GM12878 (cell line): ENCODE measurements around the gene ASB10. TPM values are rescaled to one million over a fixed set of nuclear protein-coding genes. Genes with fewer than 3 reads are reported as not detected.

Source experiments
- ATAC-seq: fragments of 200-7000 bp; cut with Tn5 transposase; 3 replicates; pipeline ENCODE4 v1.9.1; 2020; ENCODE audit warnings: mild to moderate bottlenecking, moderate library complexity
- BruUV-seq: library from RNA; stranded (reverse); fragments of 400-500 nt; replicated peaks from 2 replicates; lab custom pipeline; 2021; lab: Mats Ljungman, UMichigan
- CTCF ChIA-PET: fragments of 300-600 bp; sonication (Branson Sonifier 250); formaldehyde crosslinking; extraction: SDS; loops from one replicate; lab custom pipeline; 2021; ENCODE audit warnings: inconsistent platforms; lab: Yijun Ruan, JAX
- POLR2A ChIA-PET: fragments of 350-600 bp; formaldehyde crosslinking; extraction: SDS; loops from one replicate; lab custom pipeline; 2021; ENCODE audit warnings: inconsistent platforms; lab: Charles Lee
- RAD21 ChIA-PET: fragments of 300-600 bp; sonication (Branson Sonifier 250); formaldehyde crosslinking; loops from one replicate; lab custom pipeline; 2023; ENCODE audit warnings: antibody characterized with exemption; ENCODE audit not compliant: unreplicated experiment; lab: Charles Lee
- SMC1A ChIA-PET: fragments of 300-600 bp; sonication (Branson Sonifier 250); formaldehyde crosslinking; loops from one replicate; lab custom pipeline; 2023; ENCODE audit not compliant: unreplicated experiment, uncharacterized antibody; lab: Charles Lee
- DNase-seq: peaks from one replicate; pipeline ENCODE4 v3.0.0-alpha.2; 2011; ENCODE audit warnings: low read depth, low spot score
- FAIRE-seq: peaks from 3 replicates; lab custom pipeline; 2011; peaks lifted over from hg19 to GRCh38; lab: Jason Lieb, UNC
- H2AFZ ChIP-seq: 2 replicates; pipeline ENCODE4 v1.6.0; 2011; ENCODE audit warnings: low read depth, low read length, control low read depth; ENCODE audit not compliant: control insufficient read depth
- H3K27ac ChIP-seq: 2 replicates; pipeline ENCODE4 v1.5.1; 2011; ENCODE audit warnings: control low read depth; ENCODE audit not compliant: control insufficient read depth, insufficient read depth
- H3K27me3 ChIP-seq, 2 experiments: replicated peaks in 1 of 2; 2 replicates each; pipeline versions ENCODE4 v1.6.0 to v1.6.1; 2011; ENCODE audit warnings: low read length in 1 of 2; ENCODE audit not compliant: control insufficient read depth in 2 of 2, insufficient read depth in 2 of 2
- H3K36me3 ChIP-seq, 2 experiments: 2 replicates each; pipeline ENCODE4 v1.5.1; 2011; ENCODE audit warnings: low read length in 1 of 2; ENCODE audit not compliant: control insufficient read depth in 2 of 2, insufficient read depth in 2 of 2
- H3K4me1 ChIP-seq: 2 replicates; pipeline ENCODE4 v1.6.1; 2011; ENCODE audit warnings: mild to moderate bottlenecking, low read length, moderate library complexity, mixed read lengths; ENCODE audit not compliant: control insufficient read depth, insufficient read depth
- H3K4me2 ChIP-seq: 2 replicates; pipeline ENCODE4 v1.6.0; 2011; ENCODE audit warnings: control low read depth; ENCODE audit not compliant: control insufficient read depth, insufficient read depth
- H3K4me3 ChIP-seq: fragments of 200-600 bp; sonication (generic); 2 replicates; pipeline ENCODE4 v1.5.1; 2016
- H3K79me2 ChIP-seq: 2 replicates; pipeline ENCODE4 v1.6.0; 2011; ENCODE audit warnings: low read length; ENCODE audit not compliant: control insufficient read depth, insufficient read depth
- H3K9ac ChIP-seq: 2 replicates; pipeline ENCODE4 v1.8.0; 2011; ENCODE audit warnings: low read length, control low read depth, mixed read lengths; ENCODE audit not compliant: control insufficient read depth, insufficient read depth
- H3K9me3 ChIP-seq: replicated peaks from 3 replicates; pipeline ENCODE4 v1.5.1; 2011; ENCODE audit warnings: mild to moderate bottlenecking, low read length; ENCODE audit not compliant: control insufficient read depth, insufficient read depth
- H4K20me1 ChIP-seq: 2 replicates; pipeline ENCODE4 v1.6.0; 2011; ENCODE audit not compliant: control insufficient read depth, insufficient read depth
- EGR1 ChIP-seq, 2 experiments: IDR thresholded peaks; 1 replicate in 1 of 2; 2 replicates in 1 of 2; pipeline ENCODE4 v1.6.1; 2011 to 2012; ENCODE audit warnings: low read depth in 2 of 2, low read length in 2 of 2, borderline replicate concordance in 1 of 2, mild to moderate bottlenecking in 1 of 2, moderate library complexity in 1 of 2
- ELK1 ChIP-seq: IDR thresholded peaks from 2 replicates; pipeline ENCODE4 v1.6.1; 2012; ENCODE audit warnings: low read depth, low read length, improper control_type of control experiment
- EZH2 ChIP-seq: IDR thresholded peaks from 2 replicates; pipeline ENCODE4 v1.6.1; 2012; ENCODE audit warnings: low read depth, mild to moderate bottlenecking, control low read depth, inconsistent platforms, low read length, borderline replicate concordance; ENCODE audit not compliant: control insufficient read depth
- HDAC6 ChIP-seq: fragments of 200-600 bp; sonication (generic); IDR thresholded peaks from one replicate; pipeline ENCODE4 v1.8.0; 2017; ENCODE audit warnings: antibody characterized with exemption; ENCODE audit not compliant: unreplicated experiment
- IRF4 ChIP-seq: IDR thresholded peaks from 2 replicates; pipeline ENCODE4 v1.6.1; 2011; ENCODE audit warnings: low read depth, low read length
- KAT2A ChIP-seq: conservative IDR thresholded peaks from 2 replicates; pipeline ENCODE4 v1.6.1; 2011; ENCODE audit warnings: low read depth, low read length; ENCODE audit not compliant: control insufficient read depth
- PML ChIP-seq: IDR thresholded peaks from 2 replicates; pipeline ENCODE4 v1.6.1; 2012; ENCODE audit warnings: low read length, inconsistent platforms
- WGBS: methylation state at CpG from one replicate; pipeline ENCODE4 v1.1.6; 2016; ENCODE audit warnings: low lambda C conversion rate; ENCODE audit not compliant: insufficient replicate concordance, insufficient coverage; ENCODE audit errors: missing lambda C conversion rate; 5-methylcytosine and 5-hydroxymethylcytosine counted together
- in situ Hi-C: fragments of 300-500 bp; cut with MboI; formaldehyde crosslinking; loops from 9 replicates; pipeline ENCODE4 v1.14.3; 2018; ENCODE audit warnings: mixed read lengths
- intact Hi-C: fragments of 100-400 bp; cut with micrococcal nuclease; formaldehyde crosslinking; loops from one replicate; pipeline ENCODE4 v1.14.2; 2022; ENCODE audit not compliant: unreplicated experiment
- polyA plus RNA-seq, 11 experiments: library from polyadenylated mRNA; depleted of rRNA in 4 of 11; unstranded in 6 of 11; stranded (reverse) in 5 of 11; fragments of >200 nt; fragmentation: Nextera tagmentation in 4 of 11; fragmentation: Illumina TruSeq in 1 of 11; extraction: Ambion mirVana in 4 of 11; extraction: Trizol in 1 of 11; gene quantifications; 1 replicate in 1 of 11; 2 replicates in 10 of 11; pipeline versions ENCODE4 v1.2.1 to v1.2.3, GENCODE V29; 2011 to 2016; ENCODE audit warnings: inconsistent platforms in 2 of 11, missing spikeins in 2 of 11, low read depth in 1 of 11
- total RNA-seq, 4 experiments: library from RNA; depleted of rRNA in 3 of 4; stranded (reverse); fragments of >200 nt in 3 of 4; fragmentation: Illumina TruSeq in 1 of 4; extraction: Trizol in 1 of 4; gene quantifications; 2 replicates each; pipeline versions ENCODE4 v1.2.1 to v1.2.3, GENCODE V29; 2013 to 2021
- TF ChIP-seq, protein P1 (sequence below): fragments of 450-650 bp; IDR thresholded peaks from 2 replicates; pipeline ENCODE4 v1.6.1; 2014; ENCODE audit warnings: mild to moderate bottlenecking

Gene ASB10
- total and polyA plus RNA-seq, 10 of the 15 experiments (the other 5 are each of a cell fraction or from before 2014, with no cell fraction given): not detected

- ChIA-PET RAD21 (no interaction called here), CTCF (interaction anchor here (1.3 to 1.5 kb wide), 2 partner anchors 8 to 11 kb away, joined by 3 read pairs; no protein-coding TSS in a partner anchor), POLR2A (no interaction called here), SMC1A (no interaction called here)
- peaks cover 3 to 11% of the 10 kb centered on the region in 2 experiments; a peak in 3 of 4 replicates for H3K36me3 ChIP-seq
- no peaks in the 10 kb centered on the region for H3K9me3 ChIP-seq
- no peak overlapping the region for H3K9ac ChIP-seq
- H4K20me1 ChIP-seq: no peaks in the 10 kb centered on the region
- 89% methylated on average over 19 of the region's 19 CpGs for WGBS
- H3K4me1 ChIP-seq: no peaks in the 10 kb centered on the region
- no peak for ATAC-seq
- no peaks in the 10 kb centered on the region for H3K79me2 ChIP-seq
- H2AFZ ChIP-seq: no peak overlapping the region
- no peak for FAIRE-seq
- intact Hi-C loops: no loop called here
- in situ Hi-C loops: no loop called here
- no peak for DNase-seq
- H3K27ac ChIP-seq: no peak overlapping the region
- no peaks in the 10 kb centered on the region for H3K27me3 ChIP-seq
- no peak overlapping the region for H3K4me3 ChIP-seq
- no TSS peak for BruUV-seq
- no peak for TF ChIP-seq IRF4
- TF ChIP-seq PML: no peak
- TF ChIP-seq ELK1: no peak
- TF ChIP-seq, protein P1, sequence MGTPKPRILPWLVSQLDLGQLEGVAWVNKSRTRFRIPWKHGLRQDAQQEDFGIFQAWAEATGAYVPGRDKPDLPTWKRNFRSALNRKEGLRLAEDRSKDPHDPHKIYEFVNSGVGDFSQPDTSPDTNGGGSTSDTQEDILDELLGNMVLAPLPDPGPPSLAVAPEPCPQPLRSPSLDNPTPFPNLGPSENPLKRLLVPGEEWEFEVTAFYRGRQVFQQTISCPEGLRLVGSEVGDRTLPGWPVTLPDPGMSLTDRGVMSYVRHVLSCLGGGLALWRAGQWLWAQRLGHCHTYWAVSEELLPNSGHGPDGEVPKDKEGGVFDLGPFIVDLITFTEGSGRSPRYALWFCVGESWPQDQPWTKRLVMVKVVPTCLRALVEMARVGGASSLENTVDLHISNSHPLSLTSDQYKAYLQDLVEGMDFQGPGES: no peak
- TF ChIP-seq KAT2A: no peak
- no peak for TF ChIP-seq HDAC6
- TF ChIP-seq EZH2: no peak
- no peak for TF ChIP-seq EGR1 (IDR thresholded peaks at IDR 0.05; ENCODE audit: borderline replicate concordance in 1 of 2, low read depth in 2 of 2, low read length in 2 of 2)
- no peak overlapping the region for H3K4me2 ChIP-seq
Measured at GRCh38 chr7:151131592-151132293, 55.3 kb downstream of the ASB10 start.
